HL-60/S4 treated with retinoic acid at 250 ng/mL for 4 days and 3 days (cell line): ENCODE measurements around the gene TMIGD1.

Experiments used
- in situ Hi-C: fragments of 300-500 bp; cut with MboI; formaldehyde crosslinking; loops from 2 replicates; pipeline ENCODE4 v1.7.0; 2022; ENCODE audit warnings: low sequenced_read_pairs

The TMIGD1 gene

DNA sequence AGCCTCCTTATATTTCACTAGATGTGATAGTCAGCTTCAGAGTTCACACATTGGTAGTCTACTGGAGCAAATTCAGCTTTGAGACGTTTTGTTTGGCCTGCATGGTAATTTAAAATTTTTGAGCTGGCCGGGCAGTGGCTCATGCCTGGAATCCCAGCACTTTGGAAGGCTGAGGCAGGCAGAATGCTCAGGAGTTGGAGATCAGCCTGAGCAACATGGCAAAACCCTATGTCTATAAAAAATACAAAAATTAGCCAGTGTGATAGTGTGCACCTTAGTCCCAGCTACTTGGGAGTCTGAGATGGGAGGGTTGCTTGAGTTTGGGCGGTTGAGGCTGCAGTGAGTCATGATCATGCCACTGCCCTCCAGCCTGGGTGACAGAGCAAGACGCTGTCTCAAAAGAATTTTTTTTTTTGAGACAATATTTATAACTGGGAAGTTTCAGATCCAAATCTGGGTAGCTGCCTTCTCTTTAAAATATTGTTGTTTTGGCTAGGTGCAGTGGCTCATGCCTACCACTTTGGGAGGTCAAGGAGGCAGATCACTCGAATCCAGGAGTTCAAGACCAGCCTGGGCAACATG, 37.3 kb downstream of the TMIGD1 start:
- in situ Hi-C loops = no loop called here

DNA sequence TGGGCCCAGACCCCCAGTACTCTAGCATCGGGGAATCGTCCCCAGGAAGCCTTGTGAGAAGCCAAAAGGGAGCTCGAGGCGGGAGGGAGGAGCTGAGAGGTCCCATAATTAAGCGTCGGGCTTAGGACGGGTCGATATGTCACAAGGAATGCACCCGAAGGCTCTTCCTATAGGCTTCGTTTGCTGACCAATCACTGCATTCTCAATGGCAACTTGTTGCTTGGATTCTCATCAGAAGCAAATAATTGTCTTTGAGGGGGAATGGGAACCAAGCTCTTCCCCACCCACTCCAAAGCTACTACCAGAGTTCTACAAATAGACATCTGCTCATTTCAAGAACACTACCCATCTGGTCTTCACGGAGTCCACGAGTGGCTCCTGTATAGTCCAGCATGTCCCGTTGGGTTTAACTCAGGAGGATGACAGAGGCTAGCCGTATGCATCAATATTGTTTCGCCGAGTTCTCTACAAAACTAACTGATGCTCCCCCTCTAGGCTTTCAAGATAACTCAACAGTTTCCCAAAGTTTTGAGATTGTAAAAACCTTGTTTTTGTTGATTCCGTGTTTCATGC, 41.5 kb downstream of the TMIGD1 start:
- in situ Hi-C loops = no loop called here

DNA sequence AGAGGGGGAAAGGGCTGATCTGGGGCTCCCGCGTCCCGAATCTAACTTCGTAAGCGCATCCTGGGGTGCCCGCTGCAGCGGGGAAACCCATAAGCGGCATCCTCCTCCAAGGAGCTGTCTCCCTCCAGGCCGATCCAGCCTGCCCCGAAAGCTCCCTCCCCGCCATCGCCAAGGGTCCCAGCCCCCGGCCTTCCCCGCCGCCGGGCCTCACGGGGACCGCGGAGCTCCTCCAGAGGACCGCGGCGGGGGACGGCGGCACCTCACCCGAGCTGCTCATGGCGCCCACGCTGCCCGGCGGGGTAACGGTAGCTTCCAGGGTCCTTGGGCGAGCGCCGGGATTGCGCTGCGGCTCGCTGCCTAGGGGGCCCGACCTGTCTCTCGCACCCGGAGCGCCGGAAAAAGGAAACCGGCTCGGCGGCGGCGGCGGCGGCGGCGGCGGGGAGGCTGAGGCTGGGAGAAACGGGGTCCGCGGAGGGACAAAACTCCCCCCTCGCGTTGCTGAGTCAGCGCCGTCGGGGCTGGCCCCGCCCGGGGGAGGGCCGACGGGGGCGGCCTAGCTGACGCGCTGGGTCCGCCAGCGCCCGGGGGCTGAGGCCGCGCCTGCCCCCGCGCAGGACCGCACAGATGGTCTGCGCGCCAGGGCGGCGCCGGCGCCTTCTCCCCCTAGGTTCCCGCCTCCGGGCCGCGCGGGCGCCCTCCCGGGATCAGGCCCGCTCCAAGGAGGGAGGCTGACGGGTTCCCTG, 42.1 kb downstream of the TMIGD1 start, which contains the start of gene BLMH:
Gene BLMH, minus strand, starts transcription at position 402 of the 743 bp plus-strand sequence. Its CDS starts 125 bp downstream, at position 277.
- in situ Hi-C loops = no loop called here

DNA sequence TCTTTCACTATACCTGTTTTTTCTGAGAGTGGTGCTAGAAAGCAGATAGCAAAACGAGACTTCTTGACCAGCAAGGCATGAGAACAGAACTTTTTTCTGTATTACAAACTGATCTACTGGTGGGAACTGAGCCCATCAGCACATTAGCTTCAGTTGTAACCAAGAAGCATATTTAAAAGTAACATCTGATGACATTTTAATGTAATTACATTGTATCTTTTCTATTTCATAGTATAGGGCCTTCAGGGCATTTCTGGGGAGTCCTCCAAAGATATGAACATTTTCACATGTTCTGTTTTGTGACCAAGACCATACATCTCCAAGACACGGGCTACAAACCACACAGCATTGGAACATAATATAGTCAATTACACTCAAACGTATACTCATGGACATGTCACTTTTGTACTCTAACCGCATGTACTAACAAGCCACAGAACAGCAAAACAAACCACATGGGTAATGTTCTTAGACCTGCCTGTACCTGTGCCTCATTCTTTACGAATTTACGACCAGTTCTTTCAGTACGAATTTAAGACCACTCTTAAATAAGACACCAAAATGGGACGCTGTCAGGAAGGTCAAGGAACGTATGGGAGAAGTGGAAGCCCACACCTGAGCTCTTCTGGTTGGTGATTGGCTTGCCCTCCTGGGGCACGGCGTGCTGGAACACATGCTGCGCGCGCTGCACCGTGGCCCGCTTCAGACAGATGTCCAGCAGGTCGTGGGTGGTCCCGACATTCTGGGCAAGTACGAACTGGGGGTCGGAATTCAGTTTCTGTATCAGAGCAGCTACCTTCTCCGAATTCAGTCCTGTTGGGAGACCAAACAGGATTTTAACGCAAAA, 42.9 kb downstream of the TMIGD1 start:
- in situ Hi-C loops = no loop called here

DNA sequence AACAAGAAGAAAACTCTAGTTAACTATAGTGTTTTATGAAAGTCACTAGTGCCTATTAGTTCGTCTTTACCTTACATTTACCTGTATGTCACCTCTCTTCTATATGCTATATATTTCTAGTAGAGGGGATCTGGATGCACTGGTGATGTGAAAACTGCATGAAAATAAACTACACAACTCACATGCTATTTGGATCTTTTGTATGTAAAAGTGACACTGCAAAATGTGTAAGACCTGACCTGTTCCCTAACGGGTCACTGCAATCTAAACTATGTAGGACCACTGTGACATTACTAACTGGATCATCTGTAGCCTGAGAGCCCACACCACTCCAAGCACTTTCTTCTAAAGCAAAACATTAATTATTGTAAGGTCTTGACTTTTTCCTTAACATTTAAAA, 43.8 kb downstream of the TMIGD1 start:
- in situ Hi-C loops = no loop called here

DNA sequence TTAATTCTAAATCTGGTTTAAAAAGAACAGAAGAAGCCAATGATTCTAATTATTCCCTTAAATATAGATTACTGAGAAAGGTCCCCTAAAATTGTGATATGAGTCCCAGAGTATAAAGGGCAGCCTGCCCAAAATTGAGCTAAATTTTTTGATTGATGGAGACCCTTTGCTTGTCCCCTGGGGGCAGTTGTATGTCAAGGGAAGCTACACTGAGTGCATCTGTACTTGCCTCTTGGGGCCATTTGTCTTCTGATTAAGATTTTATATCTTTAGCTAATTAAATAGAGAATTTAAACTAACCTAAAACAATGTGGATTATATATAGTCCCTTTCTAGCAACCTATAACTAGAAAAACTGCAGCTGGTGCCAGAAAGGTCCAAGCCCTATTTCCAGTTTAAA, 54.7 kb downstream of the TMIGD1 start:
- in situ Hi-C loops = no loop called here

DNA sequence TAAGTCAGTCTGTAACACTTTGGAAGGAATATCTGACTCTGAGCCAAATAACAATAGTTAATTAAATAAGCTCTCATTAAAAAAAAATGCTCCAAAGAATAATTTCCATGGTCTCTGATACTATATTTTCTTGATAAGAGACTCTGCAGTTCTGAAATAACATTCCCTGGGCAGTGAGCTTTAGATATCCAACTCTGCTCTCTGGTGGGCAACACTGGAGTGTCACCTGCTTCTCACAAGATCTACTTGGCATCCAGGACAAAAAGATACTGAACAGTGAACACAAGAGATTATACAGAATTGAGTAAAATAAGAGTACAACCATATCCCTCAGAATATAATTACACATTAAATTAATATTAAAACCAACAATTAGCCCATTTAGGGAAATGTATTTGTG, 55.8 kb downstream of the TMIGD1 start:
- in situ Hi-C loops = no loop called here

DNA sequence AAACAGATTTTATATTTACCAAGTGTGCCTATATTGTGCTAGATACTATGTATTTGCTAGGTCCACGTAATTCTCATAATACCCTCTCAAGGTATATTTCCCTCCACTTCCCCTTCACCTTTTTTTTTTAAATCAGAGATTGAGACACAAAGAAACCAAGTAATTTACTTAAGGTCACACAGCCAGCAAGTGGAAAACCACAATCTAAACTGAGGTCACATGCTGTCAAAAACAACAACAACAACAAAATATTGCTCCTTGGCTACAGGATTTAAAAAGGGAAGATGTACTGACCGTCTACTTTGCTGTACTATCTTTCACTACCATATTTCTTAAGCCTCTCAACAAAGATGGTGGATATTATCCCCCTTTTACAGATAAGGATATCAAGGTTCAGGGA, 57.9 kb downstream of the TMIGD1 start:
- in situ Hi-C loops = no loop called here

DNA sequence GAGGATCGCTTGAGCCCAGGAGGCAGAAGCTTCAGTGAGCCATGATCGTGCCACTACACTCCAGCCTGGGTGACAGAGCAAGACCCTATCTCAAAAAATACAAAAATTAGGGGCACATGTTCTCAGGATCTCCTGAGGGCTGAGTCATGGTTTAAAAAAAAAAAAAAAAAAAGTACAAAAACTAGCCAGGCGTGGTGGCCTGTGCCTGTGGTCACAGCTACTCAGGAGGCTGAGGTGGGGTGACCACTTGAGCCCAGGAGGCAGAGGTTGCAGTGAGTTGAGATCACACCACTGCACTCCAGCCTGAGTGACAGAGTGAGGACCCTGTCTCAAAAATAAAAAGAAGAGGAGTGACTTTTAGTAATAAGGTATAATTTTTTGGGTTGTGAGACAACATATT, 59.0 kb downstream of the TMIGD1 start:
- in situ Hi-C loops = no loop called here

DNA sequence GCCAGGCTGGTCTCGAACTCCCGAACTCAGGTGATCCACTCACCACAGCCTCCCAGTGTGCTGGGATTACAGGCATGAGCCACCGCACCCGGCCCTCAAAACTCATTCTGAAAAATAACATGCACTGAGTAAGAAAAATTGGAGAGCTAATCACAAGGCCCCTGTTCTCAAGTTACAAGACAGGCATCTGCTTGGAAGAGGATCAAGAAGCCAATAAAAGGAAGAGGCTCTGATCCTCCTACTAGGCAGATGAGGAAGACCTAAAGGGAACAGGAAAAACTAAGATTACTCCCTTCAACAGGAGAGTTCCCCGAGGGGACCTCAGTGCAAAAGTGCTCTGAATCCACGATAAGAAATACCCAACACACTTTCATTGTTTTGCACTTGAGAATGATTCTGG, 60.5 kb downstream of the TMIGD1 start:
- in situ Hi-C loops = no loop called here

DNA sequence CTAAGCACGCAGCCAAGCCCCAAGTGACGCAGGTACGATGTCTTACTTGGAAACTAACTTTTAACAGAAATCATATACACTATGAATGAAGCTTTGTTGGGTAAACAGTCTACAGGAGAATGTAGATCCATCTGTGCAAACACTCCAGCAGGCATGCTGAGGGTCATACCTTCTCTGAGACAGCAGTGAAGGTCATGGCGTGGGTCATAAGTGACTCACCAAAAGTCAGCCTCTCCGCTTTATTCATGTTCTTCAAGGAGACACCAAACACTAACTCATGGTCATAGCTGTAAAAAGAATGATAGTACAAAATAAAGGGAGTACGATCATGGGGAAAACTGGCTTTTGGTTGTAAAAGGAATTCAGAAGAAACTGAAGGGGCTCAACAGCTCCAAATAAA, 62.8 kb downstream of the TMIGD1 start:
- in situ Hi-C loops = no loop called here

DNA sequence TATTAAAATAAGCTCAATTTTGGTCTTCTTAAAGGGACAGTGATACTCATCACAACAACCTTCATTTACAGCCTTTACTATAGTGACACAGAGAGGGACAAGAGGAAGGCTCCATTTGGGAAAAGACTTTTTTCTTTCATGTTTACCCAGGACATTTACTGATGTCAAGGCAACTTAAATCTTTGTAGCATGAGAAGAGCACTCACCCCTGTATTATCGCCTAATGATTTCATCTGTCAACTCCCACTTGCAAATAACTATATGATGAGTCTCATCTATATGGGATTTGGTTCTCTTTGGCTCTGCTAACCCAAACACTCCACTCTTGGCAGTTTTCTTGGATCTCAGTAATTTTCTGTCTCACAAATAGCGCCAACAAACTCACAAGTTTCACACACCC, 66.2 kb downstream of the TMIGD1 start:
- in situ Hi-C loops = no loop called here
